Measurements from ENCODE around the gene BCAS3.

BCAS3 gene

GRCh38 chr17:61209106-61209439, 531.4 kb downstream of the BCAS3 start:
- Histone ChIP-seq H3K4me1 (ENCODE audit: control insufficient read depth, low read length) (no peaks in the 10 kb centered on the region), H3K4me2 (ENCODE audit: low read length) (no peak overlapping the region), H3K36me3 (ENCODE audit: control insufficient read depth, low read length) (no peaks in the 10 kb centered on the region), H3K27me3 (ENCODE audit: control insufficient read depth, low read length) (peaks cover 2% of the 10 kb centered on the region), H3K4me3 (ENCODE audit: low read length) (no peak overlapping the region), H3K9me2 (replicated peaks; ENCODE audit: control insufficient read depth, low read length) (no peaks in the 10 kb centered on the region), H3F3A (ENCODE audit: control insufficient read depth, insufficient read depth) (no peaks in the 10 kb centered on the region), H3K79me2 (ENCODE audit: control insufficient read depth, low read length) (no peaks in the 10 kb centered on the region), H3K9me3 (ENCODE audit: control insufficient read depth, insufficient read depth, low read length) (no peaks in the 10 kb centered on the region), H4K20me1 (ENCODE audit: control insufficient read depth, insufficient read depth, low read depth, low read length) (no peaks in the 10 kb centered on the region), H3K27ac (ENCODE audit: low read depth, low read length) (no peak overlapping the region)
- TF ChIP-seq EZH2phosphoT487 (IDR thresholded peaks at IDR 0.05; ENCODE audit: borderline replicate concordance, low read length), result no peak
- no peak for TF ChIP-seq CTCF (IDR thresholded peaks at IDR 0.05; ENCODE audit: low read depth, low read length, poor library complexity, severe bottlenecking)

- Histone ChIP-seq H3K36me3 (ENCODE audit: control insufficient read depth, low read length) (no peaks in the 10 kb centered on the region), H3K4me2 (ENCODE audit: low read length) (no peak overlapping the region), H3K27me3 (ENCODE audit: control insufficient read depth, low read length) (peaks cover 2% of the 10 kb centered on the region), H3K4me1 (ENCODE audit: control insufficient read depth, low read length) (no peaks in the 10 kb centered on the region), H3K79me2 (ENCODE audit: control insufficient read depth, low read length) (no peaks in the 10 kb centered on the region), H3F3A (ENCODE audit: control insufficient read depth, insufficient read depth) (no peaks in the 10 kb centered on the region), H3K9me2 (replicated peaks; ENCODE audit: control insufficient read depth, low read length) (no peaks in the 10 kb centered on the region), H3K9me3 (ENCODE audit: control insufficient read depth, insufficient read depth, low read length) (no peaks in the 10 kb centered on the region), H3K27ac (ENCODE audit: low read depth, low read length) (no peak overlapping the region), H3K4me3 (ENCODE audit: low read length) (no peak overlapping the region), H4K20me1 (ENCODE audit: control insufficient read depth, insufficient read depth, low read depth, low read length) (no peaks in the 10 kb centered on the region)
- TF ChIP-seq EZH2phosphoT487 (IDR thresholded peaks at IDR 0.05; ENCODE audit: borderline replicate concordance, low read length) (no peak), CTCF (IDR thresholded peaks at IDR 0.05; ENCODE audit: low read depth, low read length, poor library complexity, severe bottlenecking) (no peak)
These were observed 531.9 kb downstream of the BCAS3 start for GRCh38 chr17:61209525-61209924.

GRCh38 chr17:61211236-61211635, 533.6 kb downstream of the BCAS3 start:
- no peaks in the 10 kb centered on the region for H3K79me2 ChIP-seq (ENCODE audit: control insufficient read depth, low read length)
- H3K4me2 ChIP-seq (ENCODE audit: low read length), result no peak overlapping the region
- no peaks in the 10 kb centered on the region for H4K20me1 ChIP-seq (ENCODE audit: control insufficient read depth, insufficient read depth, low read depth, low read length)
- TF ChIP-seq EZH2phosphoT487 (IDR thresholded peaks at IDR 0.05; ENCODE audit: borderline replicate concordance, low read length) (no peak), CTCF (IDR thresholded peaks at IDR 0.05; ENCODE audit: low read depth, low read length, poor library complexity, severe bottlenecking) (no peak)
- H3K4me1 ChIP-seq (ENCODE audit: control insufficient read depth, low read length), result no peaks in the 10 kb centered on the region
- H3K36me3 ChIP-seq (ENCODE audit: control insufficient read depth, low read length), result no peaks in the 10 kb centered on the region
- peaks cover 2% of the 10 kb centered on the region for H3K27me3 ChIP-seq (ENCODE audit: control insufficient read depth, low read length)
- no peaks in the 10 kb centered on the region for H3F3A ChIP-seq (ENCODE audit: control insufficient read depth, insufficient read depth)
- no peaks in the 10 kb centered on the region for H3K9me2 ChIP-seq (replicated peaks; ENCODE audit: control insufficient read depth, low read length)
- no peaks in the 10 kb centered on the region for H3K9me3 ChIP-seq (ENCODE audit: control insufficient read depth, insufficient read depth, low read length)
- H3K27ac ChIP-seq (ENCODE audit: low read depth, low read length), result no peak overlapping the region
- H3K4me3 ChIP-seq (ENCODE audit: low read length), result no peak overlapping the region

GRCh38 chr17:61212655-61213054, 535.0 kb downstream of the BCAS3 start:
- H3K4me1 ChIP-seq (ENCODE audit: control insufficient read depth, low read length), result no peaks in the 10 kb centered on the region
- TF ChIP-seq EZH2phosphoT487 (IDR thresholded peaks at IDR 0.05; ENCODE audit: borderline replicate concordance, low read length) (no peak), CTCF (IDR thresholded peaks at IDR 0.05; ENCODE audit: low read depth, low read length, poor library complexity, severe bottlenecking) (no peak)
- H3F3A ChIP-seq (ENCODE audit: control insufficient read depth, insufficient read depth), result no peaks in the 10 kb centered on the region
- H3K79me2 ChIP-seq (ENCODE audit: control insufficient read depth, low read length), result no peaks in the 10 kb centered on the region
- H3K27ac ChIP-seq (ENCODE audit: low read depth, low read length), result no peak overlapping the region
- H3K36me3 ChIP-seq (ENCODE audit: control insufficient read depth, low read length), result no peaks in the 10 kb centered on the region
- H4K20me1 ChIP-seq (ENCODE audit: control insufficient read depth, insufficient read depth, low read depth, low read length), result no peaks in the 10 kb centered on the region
- H3K4me3 ChIP-seq (ENCODE audit: low read length), result no peak overlapping the region
- no peak overlapping the region for H3K4me2 ChIP-seq (ENCODE audit: low read length)
- no peaks in the 10 kb centered on the region for H3K9me2 ChIP-seq (replicated peaks; ENCODE audit: control insufficient read depth, low read length)
- peaks cover 2% of the 10 kb centered on the region for H3K27me3 ChIP-seq (ENCODE audit: control insufficient read depth, low read length)
- H3K9me3 ChIP-seq (ENCODE audit: control insufficient read depth, insufficient read depth, low read length), result no peaks in the 10 kb centered on the region

Measured in DOHH2 (cell line).